GM15510 (cell line): ENCODE results near the gene BRIX1.

Experiments
- POLR2A ChIP-seq: IDR thresholded peaks from 3 replicates; pipeline ENCODE4 v1.6.1; 2011; ENCODE audit warnings: borderline replicate concordance; ENCODE audit not compliant: insufficient read length; ENCODE audit errors: extremely low read depth

The BRIX1 gene

GRCh38 chr5:34928267-34928666, 12.8 kb downstream of the BRIX1 start:
- TF ChIP-seq POLR2A = no peak

- TF ChIP-seq POLR2A = no peak
Measured at GRCh38 chr5:34929134-34929719, 13.7 kb downstream of the BRIX1 start, which contains the start of gene DNAJC21. Gene DNAJC21 (plus strand): TSS chr5:34929559. CDS start chr5:34929820, 261 bp downstream.

- peak; percentile 54 for TF ChIP-seq POLR2A
Measured at GRCh38 chr5:34929720-34930461, 14.4 kb downstream of the BRIX1 start.

- no peak for TF ChIP-seq POLR2A
Measured at GRCh38 chr5:34930462-34930844, 14.9 kb downstream of the BRIX1 start.

- no peak for TF ChIP-seq POLR2A
Measured at GRCh38 chr5:34930870-34931269, 15.4 kb downstream of the BRIX1 start.

GRCh38 chr5:34932947-34933346, 17.4 kb downstream of the BRIX1 start:
- no peak for TF ChIP-seq POLR2A

- TF ChIP-seq POLR2A = no peak
Measured at GRCh38 chr5:34941936-34942335, 26.4 kb downstream of the BRIX1 start.

GRCh38 chr5:34944044-34944443, 28.5 kb downstream of the BRIX1 start:
- no peak for TF ChIP-seq POLR2A

GRCh38 chr5:34944460-34945047, 29.0 kb downstream of the BRIX1 start:
- no peak for TF ChIP-seq POLR2A

- no peak for TF ChIP-seq POLR2A
Measured at GRCh38 chr5:34957321-34957720, 41.8 kb downstream of the BRIX1 start.

GRCh38 chr5:34957857-34958690, 42.6 kb downstream of the BRIX1 start:
- no peak for TF ChIP-seq POLR2A

GRCh38 chr5:34959323-34959722, 43.8 kb downstream of the BRIX1 start:
- TF ChIP-seq POLR2A = no peak

- TF ChIP-seq POLR2A = no peak
Measured at GRCh38 chr5:34967540-34967939, 52.0 kb downstream of the BRIX1 start.

GRCh38 chr5:34968258-34968657, 52.7 kb downstream of the BRIX1 start:
- no peak for TF ChIP-seq POLR2A

- TF ChIP-seq POLR2A = no peak
Measured at GRCh38 chr5:34970552-34970951, 55.0 kb downstream of the BRIX1 start.
